MM.1S (cell line): Measurements from ENCODE around the gene SSH3.

Experiments used
- DNase-seq: peaks from one replicate; pipeline ENCODE4 v3.0.0-alpha.2; 2015
- H2AFZ ChIP-seq: fragments of 300-600 bp; sonication (generic); 2 replicates; pipeline ENCODE4 v1.6.0; 2016; ENCODE audit warnings: antibody characterized with exemption, low read length
- H3F3A ChIP-seq: fragments of 300-600 bp; sonication (generic); 2 replicates; pipeline ENCODE4 v1.6.1; 2016; ENCODE audit warnings: mild to moderate bottlenecking, antibody characterized with exemption, low read length, moderate library complexity, mixed read lengths; ENCODE audit not compliant: insufficient read depth
- H3K27ac ChIP-seq: fragments of 300-600 bp; sonication (generic); 2 replicates; pipeline ENCODE4 v1.5.1; 2016; ENCODE audit warnings: mild to moderate bottlenecking, low read length
- H3K27me3 ChIP-seq: fragments of 300-600 bp; sonication (generic); replicated peaks from 2 replicates; pipeline ENCODE4 v1.6.0; 2016; ENCODE audit warnings: low read length; ENCODE audit not compliant: insufficient read depth
- H3K36me3 ChIP-seq: fragments of 300-600 bp; sonication (generic); replicated peaks from 2 replicates; pipeline ENCODE4 v1.6.1; 2016; ENCODE audit warnings: mild to moderate bottlenecking, low read length, mixed read lengths; ENCODE audit not compliant: insufficient read depth
- H3K4me1 ChIP-seq: fragments of 300-600 bp; sonication (generic); 2 replicates; pipeline ENCODE4 v1.6.1; 2016; ENCODE audit warnings: low read length, mixed read lengths
- H3K4me2 ChIP-seq: fragments of 300-600 bp; sonication (generic); 2 replicates; pipeline ENCODE4 v1.6.0; 2016; ENCODE audit warnings: low read depth, low read length
- H3K4me3 ChIP-seq: fragments of 300-600 bp; sonication (generic); 2 replicates; pipeline ENCODE4 v1.5.1; 2016; ENCODE audit warnings: low read length, mixed read lengths
- H3K79me2 ChIP-seq: fragments of 300-600 bp; sonication (generic); 2 replicates; pipeline ENCODE4 v1.6.1; 2016; ENCODE audit warnings: mixed run types, low read length, mixed read lengths
- H3K9ac ChIP-seq: fragments of 300-600 bp; sonication (generic); 2 replicates; pipeline ENCODE4 v1.6.1; 2016; ENCODE audit warnings: low read length, mixed read lengths
- H3K9me2 ChIP-seq: fragments of 300-600 bp; sonication (generic); replicated peaks from 2 replicates; pipeline ENCODE4 v1.6.1; 2016; ENCODE audit warnings: mild to moderate bottlenecking, low read length, mixed read lengths; ENCODE audit not compliant: insufficient read depth
- H3K9me3 ChIP-seq: fragments of 300-600 bp; sonication (generic); replicated peaks from 2 replicates; pipeline ENCODE4 v1.6.1; 2016; ENCODE audit warnings: mild to moderate bottlenecking, low read length, mixed read lengths; ENCODE audit not compliant: insufficient read depth
- H4K20me1 ChIP-seq: fragments of 300-600 bp; sonication (generic); 2 replicates; pipeline ENCODE4 v1.6.1; 2016; ENCODE audit warnings: mild to moderate bottlenecking, low read length, moderate library complexity, mixed read lengths; ENCODE audit not compliant: insufficient read depth
- EZH2 ChIP-seq: fragments of 300-600 bp; sonication (generic); optimal IDR thresholded peaks from 2 replicates; pipeline ENCODE3; 2017; ENCODE audit warnings: low read depth, mild to moderate bottlenecking, antibody characterized with exemption, low read length, mixed read lengths
- EZH2phosphoT487 ChIP-seq: fragments of 300-600 bp; sonication (generic); IDR thresholded peaks from 2 replicates; pipeline ENCODE4 v1.6.1; 2018; ENCODE audit warnings: antibody characterized with exemption, low read length
- TF ChIP-seq, protein P1 (sequence below): fragments of 300-600 bp; sonication (generic); IDR thresholded peaks from 2 replicates; pipeline ENCODE4 v1.5.1; 2016; ENCODE audit warnings: antibody characterized with exemption, low read length, mixed read lengths

The SSH3 gene

DNA sequence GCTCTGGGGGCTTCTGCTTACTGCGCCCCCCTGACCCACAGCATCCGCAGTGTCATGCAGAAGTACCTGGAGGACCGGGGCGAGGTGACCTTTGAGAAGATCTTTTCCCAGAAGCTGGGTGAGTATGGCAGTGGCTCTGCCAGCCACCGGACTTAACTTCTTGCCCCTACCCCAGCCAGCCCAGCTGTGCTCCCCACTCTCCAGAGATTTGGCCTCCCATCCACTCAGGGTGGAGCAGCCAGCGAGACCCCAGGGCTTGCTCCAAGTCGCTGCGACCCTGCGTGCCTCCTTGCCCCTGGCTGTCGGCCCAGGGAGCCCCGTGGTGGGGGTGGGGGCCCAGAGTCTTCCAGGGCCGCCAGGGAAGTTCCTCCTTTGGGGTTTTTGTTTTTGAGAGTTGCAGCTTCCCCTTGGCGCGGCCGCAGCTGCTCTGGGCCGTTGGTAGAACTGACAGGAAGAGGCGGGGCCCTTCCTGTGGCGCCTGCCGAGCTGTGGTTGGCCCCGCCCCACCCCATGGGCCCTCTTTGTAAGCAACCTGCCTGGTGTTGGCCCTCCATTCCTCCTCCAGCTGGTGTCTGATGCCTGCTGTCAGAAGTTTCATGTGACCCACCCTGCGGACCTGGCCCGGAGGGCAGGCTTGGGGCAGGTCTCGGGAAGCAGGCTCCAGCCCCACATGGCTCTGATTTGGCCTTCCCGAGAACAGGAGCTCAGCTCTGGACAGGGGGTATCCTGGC is 25.9 kb upstream of the SSH3 start:
- peaks cover 96% of the 10 kb centered on the region for H3K79me2 ChIP-seq
- H3K9ac ChIP-seq, result peak overlapping the region; percentile 82
- peaks cover 27% of the 10 kb centered on the region for H3F3A ChIP-seq
- H3K9me2 ChIP-seq, result no peaks in the 10 kb centered on the region
- H3K27ac ChIP-seq, result peak overlapping the region; percentile 92
- H3K9me3 ChIP-seq, result no peaks in the 10 kb centered on the region
- peaks cover 17% of the 10 kb centered on the region for H3K36me3 ChIP-seq
- peaks cover 11% of the 10 kb centered on the region for H4K20me1 ChIP-seq
- peaks cover 51% of the 10 kb centered on the region for H3K4me1 ChIP-seq
- H3K27me3 ChIP-seq, result no peaks in the 10 kb centered on the region
- peak overlapping the region; percentile 93 for H3K4me2 ChIP-seq
- H2AFZ ChIP-seq, result no peak overlapping the region
- peak; percentile 97 for DNase-seq
- TF ChIP-seq, protein P1, sequence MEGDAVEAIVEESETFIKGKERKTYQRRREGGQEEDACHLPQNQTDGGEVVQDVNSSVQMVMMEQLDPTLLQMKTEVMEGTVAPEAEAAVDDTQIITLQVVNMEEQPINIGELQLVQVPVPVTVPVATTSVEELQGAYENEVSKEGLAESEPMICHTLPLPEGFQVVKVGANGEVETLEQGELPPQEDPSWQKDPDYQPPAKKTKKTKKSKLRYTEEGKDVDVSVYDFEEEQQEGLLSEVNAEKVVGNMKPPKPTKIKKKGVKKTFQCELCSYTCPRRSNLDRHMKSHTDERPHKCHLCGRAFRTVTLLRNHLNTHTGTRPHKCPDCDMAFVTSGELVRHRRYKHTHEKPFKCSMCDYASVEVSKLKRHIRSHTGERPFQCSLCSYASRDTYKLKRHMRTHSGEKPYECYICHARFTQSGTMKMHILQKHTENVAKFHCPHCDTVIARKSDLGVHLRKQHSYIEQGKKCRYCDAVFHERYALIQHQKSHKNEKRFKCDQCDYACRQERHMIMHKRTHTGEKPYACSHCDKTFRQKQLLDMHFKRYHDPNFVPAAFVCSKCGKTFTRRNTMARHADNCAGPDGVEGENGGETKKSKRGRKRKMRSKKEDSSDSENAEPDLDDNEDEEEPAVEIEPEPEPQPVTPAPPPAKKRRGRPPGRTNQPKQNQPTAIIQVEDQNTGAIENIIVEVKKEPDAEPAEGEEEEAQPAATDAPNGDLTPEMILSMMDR, result no peak
- TF ChIP-seq EZH2phosphoT487 (no peak), EZH2 (no peak)
- peak overlapping the region; percentile 57 for H3K4me3 ChIP-seq

GRCh38 chr11:67278135-67278938 is 25.0 kb upstream of the SSH3 start:
- H3K36me3 ChIP-seq, result peaks cover 17% of the 10 kb centered on the region
- no peaks in the 10 kb centered on the region for H3K9me3 ChIP-seq
- TF ChIP-seq, protein P1, result no peak
- TF ChIP-seq EZH2 (no peak), EZH2phosphoT487 (no peak)
- peak overlapping the region; percentile 92 for H3K27ac ChIP-seq
- H3K4me1 ChIP-seq, result peaks cover 42% of the 10 kb centered on the region
- no peak overlapping the region for H2AFZ ChIP-seq
- no peaks in the 10 kb centered on the region for H3K27me3 ChIP-seq
- H3F3A ChIP-seq, result peaks cover 27% of the 10 kb centered on the region
- peak overlapping the region; percentile 57 for H3K4me3 ChIP-seq
- peaks cover 2% of the 10 kb centered on the region; the same call in 1 of the 2 replicates for H4K20me1 ChIP-seq
- H3K9ac ChIP-seq, result peak overlapping the region; percentile 82
- peak overlapping the region; percentile 93 for H3K4me2 ChIP-seq
- DNase-seq, result no peak
- H3K9me2 ChIP-seq, result no peaks in the 10 kb centered on the region
- peaks cover 95% of the 10 kb centered on the region for H3K79me2 ChIP-seq

GRCh38 chr11:67278939-67279588 is 24.3 kb upstream of the SSH3 start:
- TF ChIP-seq EZH2phosphoT487, result no peak
- H4K20me1 ChIP-seq, result no peaks in the 10 kb centered on the region
- no peak for DNase-seq
- no peaks in the 10 kb centered on the region for H3K9me3 ChIP-seq
- no peaks in the 10 kb centered on the region for H3K27me3 ChIP-seq
- H3K4me1 ChIP-seq, result peaks cover 41% of the 10 kb centered on the region
- H3K9ac ChIP-seq, result no peak overlapping the region
- H3K36me3 ChIP-seq, result peaks cover 17% of the 10 kb centered on the region
- no peaks in the 10 kb centered on the region for H3K9me2 ChIP-seq
- peak overlapping the region; percentile 92; the same call in 1 of the 2 replicates for H3K27ac ChIP-seq
- H3K4me3 ChIP-seq, result no peak overlapping the region
- no peak overlapping the region for H3K4me2 ChIP-seq
- H3K79me2 ChIP-seq, result peaks cover 95% of the 10 kb centered on the region
- H3F3A ChIP-seq, result peaks cover 32% of the 10 kb centered on the region
- H2AFZ ChIP-seq, result no peak overlapping the region
